HepG2 (cell line): ENCODE data around the gene SRXN1. TPM values are rescaled to one million over a fixed set of nuclear protein-coding genes. Genes with fewer than 3 reads are reported as not detected.
A peak's percentile ranks its signal among the peaks of the same experiment; 100 is the strongest.

Experiments
- BCL6 ChIP-seq: IDR thresholded peaks from 2 replicates; pipeline ENCODE4 v1.6.1; 2016; ENCODE audit warnings: missing genetic modification reagents, missing compliant biosample characterization
- HHEX ChIP-seq: IDR thresholded peaks from 2 replicates; pipeline ENCODE4 v1.6.1; 2016; ENCODE audit warnings: control low read depth
- KAT7 ChIP-seq: IDR thresholded peaks from 2 replicates; pipeline ENCODE4 v1.6.1; 2018; ENCODE audit warnings: borderline replicate concordance, missing compliant biosample characterization
- KDM6A ChIP-seq: IDR thresholded peaks from 2 replicates; pipeline ENCODE4 v1.6.1; 2016; ENCODE audit warnings: low read depth
- PHF5A ChIP-seq: IDR thresholded peaks from one replicate; pipeline ENCODE4 v1.6.1; 2018; ENCODE audit warnings: low read depth, missing genetic modification reagents; ENCODE audit not compliant: unreplicated experiment
- PTBP1 ChIP-seq: fragments of 200-400 bp; formaldehyde crosslinking; IDR thresholded peaks from 2 replicates; pipeline ENCODE4 v1.6.1; 2018; ENCODE audit warnings: low read length, low read depth; ENCODE audit not compliant: poor library complexity, severe bottlenecking
- RARA ChIP-seq: IDR thresholded peaks from 2 replicates; pipeline ENCODE4 v1.6.1; 2016; ENCODE audit warnings: missing genetic modification reagents, missing compliant biosample characterization
- SOX5 ChIP-seq: IDR thresholded peaks from 2 replicates; pipeline ENCODE4 v1.6.1; 2016; ENCODE audit warnings: borderline replicate concordance
- ZBTB1 ChIP-seq: sonication (generic); formaldehyde crosslinking; IDR thresholded peaks from 2 replicates; pipeline ENCODE4 v1.4.0; 2020; ENCODE audit warnings: missing genetic modification reagents, borderline replicate concordance
- ZFP82 ChIP-seq: sonication (generic); formaldehyde crosslinking; IDR thresholded peaks from 2 replicates; pipeline ENCODE4 v1.5.1; 2020; ENCODE audit warnings: mild to moderate bottlenecking, missing genetic modification reagents, borderline replicate concordance
- ZNF326 ChIP-seq: sonication (generic); formaldehyde crosslinking; IDR thresholded peaks from 2 replicates; pipeline ENCODE4 v1.4.0; 2020; ENCODE audit warnings: missing genetic modification reagents, borderline replicate concordance
- ZNF367 ChIP-seq: sonication (generic); formaldehyde crosslinking; IDR thresholded peaks from 2 replicates; pipeline ENCODE4 v1.4.0; 2020; ENCODE audit warnings: missing genetic modification reagents, borderline replicate concordance
- ZNF781 ChIP-seq: sonication (generic); formaldehyde crosslinking; IDR thresholded peaks from 2 replicates; pipeline ENCODE4 v1.5.1; 2020; ENCODE audit warnings: borderline replicate concordance, mild to moderate bottlenecking, missing genetic modification reagents; ENCODE audit errors: not compliant biosample characterization
- ZNF841 ChIP-seq: sonication (generic); formaldehyde crosslinking; IDR thresholded peaks from 2 replicates; pipeline ENCODE4 v1.8.1; 2023; ENCODE audit warnings: missing genetic modification reagents, borderline replicate concordance
- polyA plus RNA-seq, 8 experiments: library from polyadenylated mRNA; depleted of rRNA in 3 of 8; stranded (reverse) in 7 of 8; unstranded in 1 of 8; fragments of >200 nt; fragmentation: Illumina TruSeq in 4 of 8; extraction: Trizol in 4 of 8; gene quantifications; 2 replicates each; pipeline versions ENCODE4 v1.2.1 to v1.2.3, GENCODE V29; 2011 to 2016; ENCODE audit warnings: low read depth in 4 of 8, missing spikeins in 1 of 8, mixed read lengths in 1 of 8; ENCODE audit not compliant: insufficient read depth in 1 of 8
- total RNA-seq, 5 experiments: library from RNA; depleted of rRNA; stranded (reverse); fragments of >200 nt; fragmentation: Illumina TruSeq; extraction: Trizol; gene quantifications; 2 replicates each; pipeline ENCODE4 v1.2.3, GENCODE V29; 2016; ENCODE audit warnings: low read depth in 1 of 5
- TF ChIP-seq, protein P1 (sequence below): sonication (generic); formaldehyde crosslinking; IDR thresholded peaks from 2 replicates; pipeline ENCODE4 v1.4.0; 2020; ENCODE audit warnings: mild to moderate bottlenecking, missing genetic modification reagents
- TF ChIP-seq, protein P2 (sequence below): sonication (generic); formaldehyde crosslinking; conservative IDR thresholded peaks from 2 replicates; pipeline ENCODE4 v1.5.0; 2020; ENCODE audit warnings: missing genetic modification reagents
- TF ChIP-seq, protein P3 (sequence below): sonication (generic); formaldehyde crosslinking; IDR thresholded peaks from 2 replicates; pipeline ENCODE4 v1.5.0; 2020; ENCODE audit warnings: mild to moderate bottlenecking, missing genetic modification reagents, borderline replicate concordance

The SRXN1 gene
- total and polyA plus RNA-seq, 2 of the 13 experiments (the other 11 are each of a cell fraction or from before 2014, with no cell fraction given) = 29.9 to 87.7 TPM

DNA sequence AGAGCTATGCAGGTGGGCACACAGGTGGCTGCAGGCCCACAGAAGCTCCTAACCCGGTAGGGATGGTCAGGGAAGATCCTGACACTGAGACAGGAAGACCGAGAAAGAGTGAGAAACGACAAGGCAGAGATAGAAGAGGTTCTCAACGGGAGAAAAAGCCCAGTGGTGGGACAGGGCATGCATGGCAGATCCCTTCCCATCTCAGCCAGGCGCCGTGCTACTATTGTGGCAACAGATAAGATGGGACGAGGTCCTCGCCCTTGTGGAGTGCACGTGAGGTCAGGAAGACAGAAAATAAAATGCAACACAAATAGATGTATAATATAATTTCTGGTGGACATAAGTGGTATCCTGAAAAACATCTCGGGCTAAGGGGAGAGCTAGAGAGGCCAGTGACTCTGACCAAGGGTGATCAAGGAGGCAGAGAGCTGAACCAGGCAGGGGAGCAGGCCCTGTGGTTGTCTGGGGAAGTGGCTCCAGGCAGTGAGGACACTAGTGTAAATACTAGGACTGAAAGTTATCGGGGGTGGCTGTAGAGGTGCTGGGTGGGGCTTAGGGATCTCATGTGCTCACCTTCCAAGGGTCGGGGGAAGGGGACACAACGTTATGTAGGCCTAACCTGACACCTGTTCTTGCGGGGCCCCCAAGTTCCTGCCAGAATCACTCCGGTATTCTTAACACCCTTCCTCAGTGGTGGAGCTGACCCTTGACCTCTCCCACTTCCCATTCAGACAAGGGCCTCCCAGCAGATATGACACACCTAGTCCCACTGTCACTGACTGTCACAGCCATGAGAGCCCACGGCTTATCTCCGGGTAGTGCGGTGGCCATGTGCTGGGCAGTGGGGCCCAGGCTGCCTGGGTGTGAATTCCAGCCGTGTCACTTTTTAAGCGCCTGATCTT, 1.0 kb downstream of the SRXN1 start (continued):
- TF ChIP-seq, protein P1, sequence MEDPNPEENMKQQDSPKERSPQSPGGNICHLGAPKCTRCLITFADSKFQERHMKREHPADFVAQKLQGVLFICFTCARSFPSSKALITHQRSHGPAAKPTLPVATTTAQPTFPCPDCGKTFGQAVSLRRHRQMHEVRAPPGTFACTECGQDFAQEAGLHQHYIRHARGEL (CRISPR knock-in tag) = no peak
- TF ChIP-seq HHEX (no peak), ZNF781 (CRISPR knock-in tag) (no peak), PHF5A (no peak), PTBP1 (no peak), ZNF367 (CRISPR knock-in tag) (no peak), ZNF841 (CRISPR knock-in tag) (no peak), KDM6A (CRISPR knock-in tag) (no peak), KAT7 (CRISPR knock-in tag) (peak; percentile 79), RARA (CRISPR knock-in tag) (no peak; the same call in 1 of the 2 replicates), ZBTB1 (no peak), SOX5 (CRISPR knock-in tag) (no peak), ZNF326 (CRISPR knock-in tag) (no peak; the same call in 1 of the 2 replicates), BCL6 (CRISPR knock-in tag) (no peak), ZFP82 (CRISPR knock-in tag) (no peak)
- TF ChIP-seq, protein P2, sequence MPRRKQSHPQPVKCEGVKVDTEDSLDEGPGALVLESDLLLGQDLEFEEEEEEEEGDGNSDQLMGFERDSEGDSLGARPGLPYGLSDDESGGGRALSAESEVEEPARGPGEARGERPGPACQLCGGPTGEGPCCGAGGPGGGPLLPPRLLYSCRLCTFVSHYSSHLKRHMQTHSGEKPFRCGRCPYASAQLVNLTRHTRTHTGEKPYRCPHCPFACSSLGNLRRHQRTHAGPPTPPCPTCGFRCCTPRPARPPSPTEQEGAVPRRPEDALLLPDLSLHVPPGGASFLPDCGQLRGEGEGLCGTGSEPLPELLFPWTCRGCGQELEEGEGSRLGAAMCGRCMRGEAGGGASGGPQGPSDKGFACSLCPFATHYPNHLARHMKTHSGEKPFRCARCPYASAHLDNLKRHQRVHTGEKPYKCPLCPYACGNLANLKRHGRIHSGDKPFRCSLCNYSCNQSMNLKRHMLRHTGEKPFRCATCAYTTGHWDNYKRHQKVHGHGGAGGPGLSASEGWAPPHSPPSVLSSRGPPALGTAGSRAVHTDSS (CRISPR knock-in tag) = no peak
- TF ChIP-seq, protein P3, sequence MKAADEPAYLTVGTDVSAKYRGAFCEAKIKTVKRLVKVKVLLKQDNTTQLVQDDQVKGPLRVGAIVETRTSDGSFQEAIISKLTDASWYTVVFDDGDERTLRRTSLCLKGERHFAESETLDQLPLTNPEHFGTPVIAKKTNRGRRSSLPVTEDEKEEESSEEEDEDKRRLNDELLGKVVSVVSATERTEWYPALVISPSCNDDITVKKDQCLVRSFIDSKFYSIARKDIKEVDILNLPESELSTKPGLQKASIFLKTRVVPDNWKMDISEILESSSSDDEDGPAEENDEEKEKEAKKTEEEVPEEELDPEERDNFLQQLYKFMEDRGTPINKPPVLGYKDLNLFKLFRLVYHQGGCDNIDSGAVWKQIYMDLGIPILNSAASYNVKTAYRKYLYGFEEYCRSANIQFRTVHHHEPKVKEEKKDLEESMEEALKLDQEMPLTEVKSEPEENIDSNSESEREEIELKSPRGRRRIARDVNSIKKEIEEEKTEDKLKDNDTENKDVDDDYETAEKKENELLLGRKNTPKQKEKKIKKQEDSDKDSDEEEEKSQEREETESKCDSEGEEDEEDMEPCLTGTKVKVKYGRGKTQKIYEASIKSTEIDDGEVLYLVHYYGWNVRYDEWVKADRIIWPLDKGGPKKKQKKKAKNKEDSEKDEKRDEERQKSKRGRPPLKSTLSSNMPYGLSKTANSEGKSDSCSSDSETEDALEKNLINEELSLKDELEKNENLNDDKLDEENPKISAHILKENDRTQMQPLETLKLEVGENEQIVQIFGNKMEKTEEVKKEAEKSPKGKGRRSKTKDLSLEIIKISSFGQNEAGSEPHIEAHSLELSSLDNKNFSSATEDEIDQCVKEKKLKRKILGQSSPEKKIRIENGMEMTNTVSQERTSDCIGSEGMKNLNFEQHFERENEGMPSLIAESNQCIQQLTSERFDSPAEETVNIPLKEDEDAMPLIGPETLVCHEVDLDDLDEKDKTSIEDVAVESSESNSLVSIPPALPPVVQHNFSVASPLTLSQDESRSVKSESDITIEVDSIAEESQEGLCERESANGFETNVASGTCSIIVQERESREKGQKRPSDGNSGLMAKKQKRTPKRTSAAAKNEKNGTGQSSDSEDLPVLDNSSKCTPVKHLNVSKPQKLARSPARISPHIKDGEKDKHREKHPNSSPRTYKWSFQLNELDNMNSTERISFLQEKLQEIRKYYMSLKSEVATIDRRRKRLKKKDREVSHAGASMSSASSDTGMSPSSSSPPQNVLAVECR (CRISPR knock-in tag) = no peak
